IPS-15b (cell line): ENCODE results near the gene DZANK1.
"Not testable (repeated sequence)": the region's sequence is repeated elsewhere in the genome, so short reads cannot be mapped to it uniquely, and the experiment has no call there.

Experiments used
- H3K27me3 ChIP-seq: one replicate; pipeline ENCODE4 v1.6.1; 2013; ENCODE audit warnings: low read length; ENCODE audit not compliant: control insufficient read depth, insufficient read depth
- H3K36me3 ChIP-seq: one replicate; pipeline ENCODE4 v1.6.1; 2013; ENCODE audit warnings: low read length; ENCODE audit not compliant: control insufficient read depth, insufficient read depth
- H3K4me1 ChIP-seq: one replicate; pipeline ENCODE4 v1.6.1; 2013; ENCODE audit warnings: mild to moderate bottlenecking, low read length; ENCODE audit not compliant: control insufficient read depth, insufficient read depth
- H3K4me3 ChIP-seq: one replicate; pipeline ENCODE4 v1.5.1; 2013; ENCODE audit warnings: low read depth, low read length
- H3K9ac ChIP-seq: one replicate; pipeline ENCODE4 v1.6.1; 2013; ENCODE audit warnings: low read depth, mild to moderate bottlenecking, low read length
- H3K9me3 ChIP-seq: one replicate; pipeline ENCODE4 v1.6.1; 2013; ENCODE audit warnings: mild to moderate bottlenecking, low read length; ENCODE audit not compliant: control insufficient read depth, insufficient read depth

The DZANK1 gene

GRCh38 chr20:18466894-18467730 is at the start of gene DZANK1, which contains the start of gene POLR3F:
Gene DZANK1, minus strand, starts transcription at chr20:18467030. Its CDS starts 1,672 bp downstream, at chr20:18465358.
Gene POLR3F, plus strand, starts transcription at chr20:18467390. Its CDS starts 117 bp downstream, at chr20:18467507.
- Histone ChIP-seq H3K36me3 (no peaks in the 10 kb centered on the region), H3K4me1 (peaks cover 3% of the 10 kb centered on the region), H3K27me3 (no peaks in the 10 kb centered on the region), H3K4me3 (peak within 1 kb of the TSS; percentile 98), H3K9me3 (no peaks in the 10 kb centered on the region), H3K9ac (peak within 1 kb of the TSS; percentile 92)

DNA sequence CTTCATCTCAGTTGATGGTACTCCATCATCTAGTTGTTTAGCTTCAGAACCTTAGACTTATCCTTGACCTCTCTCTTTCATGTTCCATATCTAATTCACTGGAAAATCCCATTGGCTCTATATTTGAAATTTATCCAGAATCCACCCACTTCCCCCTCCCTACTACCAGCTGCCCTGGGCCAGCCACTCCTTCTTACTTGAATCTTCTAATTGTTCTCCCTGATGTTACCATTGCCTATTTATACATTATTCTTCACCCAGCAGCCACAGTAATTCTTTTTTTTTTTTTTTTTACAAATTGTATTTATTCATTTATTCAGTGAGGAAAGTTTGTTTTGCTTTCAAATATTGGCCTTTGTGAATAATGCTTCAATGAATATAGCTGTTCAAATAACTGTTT is 49.1 kb upstream of the DZANK1 start:
- peaks cover 14% of the 10 kb centered on the region for H3K36me3 ChIP-seq
- no peaks in the 10 kb centered on the region for H3K27me3 ChIP-seq
- no peaks in the 10 kb centered on the region for H3K9me3 ChIP-seq
- H3K4me3 ChIP-seq: no peak overlapping the region
- no peak overlapping the region for H3K9ac ChIP-seq
- no peaks in the 10 kb centered on the region for H3K4me1 ChIP-seq

DNA sequence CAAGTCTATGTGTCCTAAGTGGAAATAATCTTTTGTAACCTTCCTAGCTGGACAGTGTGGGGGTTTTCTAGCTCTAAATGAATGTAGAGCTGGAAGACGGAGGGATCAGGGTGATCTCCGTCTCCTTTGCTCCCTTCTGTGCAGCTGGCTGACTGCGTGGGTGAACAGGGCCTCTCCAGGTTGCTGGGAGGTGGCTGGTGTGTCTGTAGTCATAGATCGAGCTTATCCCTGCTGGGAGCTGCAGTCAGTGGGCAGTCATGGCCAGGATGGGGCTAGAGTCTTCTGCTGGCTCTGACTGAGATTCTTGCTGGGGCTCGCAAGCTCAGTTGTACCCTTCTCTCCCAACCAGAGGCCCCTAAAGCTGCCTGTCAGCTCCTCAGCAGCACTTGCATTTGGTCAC is 47.3 kb upstream of the DZANK1 start:
- Histone ChIP-seq H3K9me3 (no peaks in the 10 kb centered on the region), H3K27me3 (no peaks in the 10 kb centered on the region), H3K9ac (no peak overlapping the region), H3K4me1 (no peaks in the 10 kb centered on the region), H3K4me3 (no peak overlapping the region), H3K36me3 (peaks cover 18% of the 10 kb centered on the region)

DNA sequence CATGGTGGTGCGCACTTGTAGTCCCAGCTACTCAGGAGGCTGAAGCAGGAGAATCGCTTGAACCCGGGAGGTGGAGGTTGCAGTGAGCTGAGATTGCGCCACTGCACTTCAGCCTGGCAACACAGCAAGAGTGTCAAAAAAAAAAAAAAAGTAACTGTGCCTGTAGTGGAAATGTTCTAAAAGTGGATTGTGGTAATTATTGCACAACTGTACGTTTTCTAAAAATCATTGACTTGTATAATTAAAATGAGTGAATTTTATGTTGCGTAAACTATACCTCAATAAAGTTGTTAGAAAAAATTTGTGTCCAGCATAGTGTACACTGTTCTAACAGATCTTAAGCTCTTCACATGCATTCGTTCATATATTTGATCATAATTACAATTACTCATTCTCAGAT is 46.4 kb upstream of the DZANK1 start:
- H3K4me1 ChIP-seq: no peaks in the 10 kb centered on the region
- no peak overlapping the region for H3K9ac ChIP-seq
- H3K27me3 ChIP-seq: no peaks in the 10 kb centered on the region
- no peak overlapping the region for H3K4me3 ChIP-seq
- peaks cover 18% of the 10 kb centered on the region for H3K36me3 ChIP-seq
- H3K9me3 ChIP-seq: no peaks in the 10 kb centered on the region

DNA sequence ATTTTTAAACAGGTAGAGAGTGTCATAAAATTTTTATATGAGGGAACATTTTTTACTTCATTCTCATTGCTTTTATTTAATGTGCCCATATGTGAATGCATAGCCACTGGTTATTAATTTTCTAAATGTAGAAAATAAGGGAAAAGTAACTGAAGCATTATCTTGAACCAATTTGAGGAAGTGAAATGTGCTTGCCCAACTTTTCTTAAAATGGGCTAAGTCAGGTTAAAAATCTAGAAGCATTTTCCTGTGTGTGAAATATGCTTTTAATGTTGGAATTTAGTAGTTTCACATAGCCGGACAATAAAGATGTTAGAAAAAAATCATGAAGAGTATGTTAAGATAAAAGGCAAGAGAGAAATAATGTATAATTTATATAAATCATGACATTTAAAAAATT is 44.7 kb upstream of the DZANK1 start:
- no peak overlapping the region for H3K9ac ChIP-seq
- peaks cover 16% of the 10 kb centered on the region for H3K36me3 ChIP-seq
- no peak overlapping the region for H3K4me3 ChIP-seq
- H3K27me3 ChIP-seq: no peaks in the 10 kb centered on the region
- no peaks in the 10 kb centered on the region for H3K9me3 ChIP-seq
- H3K4me1 ChIP-seq: no peaks in the 10 kb centered on the region

- H3K9me3 ChIP-seq: no peaks in the 10 kb centered on the region
- no peaks in the 10 kb centered on the region for H3K4me1 ChIP-seq
- peak within 1 kb of the TSS; percentile 74 for H3K9ac ChIP-seq
- peaks cover 9% of the 10 kb centered on the region for H3K36me3 ChIP-seq
- no peaks in the 10 kb centered on the region for H3K27me3 ChIP-seq
- peak within 1 kb of the TSS; percentile 89 for H3K4me3 ChIP-seq
Observed at GRCh38 chr20:18507218-18508191, 40.7 kb upstream of the DZANK1 start, which contains the start of gene SEC23B. Gene SEC23B, plus strand, starts transcription at chr20:18507940. Its CDS starts 2,896 bp downstream, at chr20:18510836.

GRCh38 chr20:18506744-18507143 is 39.9 kb upstream of the DZANK1 start:
- Histone ChIP-seq H3K36me3 (peaks cover 6% of the 10 kb centered on the region), H3K9ac (peak overlapping the region; percentile 48), H3K27me3 (no peaks in the 10 kb centered on the region), H3K4me3 (peak overlapping the region; percentile 89), H3K4me1 (no peaks in the 10 kb centered on the region), H3K9me3 (no peaks in the 10 kb centered on the region)

DNA sequence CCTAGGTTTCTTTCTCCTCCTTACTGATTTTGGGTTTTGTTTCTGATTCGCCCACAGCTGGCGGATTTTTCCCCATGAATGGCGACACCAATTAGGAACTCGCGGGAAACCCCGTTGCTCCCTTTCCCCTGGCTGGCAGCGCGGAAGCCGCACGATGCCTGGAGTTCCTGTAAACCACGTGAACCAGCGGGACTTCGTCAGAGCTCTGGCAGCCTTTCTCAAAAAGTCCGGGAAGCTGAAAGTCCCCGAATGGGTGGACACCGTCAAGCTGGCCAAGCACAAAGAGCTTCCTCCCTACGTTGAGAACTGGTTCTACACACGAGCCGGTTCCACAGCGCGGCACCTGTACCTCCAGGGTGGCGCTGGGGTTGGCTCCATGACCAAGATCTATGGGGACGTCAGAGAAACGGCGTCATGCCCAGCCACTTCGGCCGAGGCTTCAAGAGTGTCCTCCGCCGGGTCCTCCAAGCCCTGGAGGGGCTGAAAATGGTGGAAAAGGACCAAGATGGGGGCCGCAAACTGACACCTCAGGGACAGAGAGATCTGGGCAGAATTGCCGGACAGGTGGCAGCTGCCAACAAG is 37.7 kb upstream of the DZANK1 start:
- Histone ChIP-seq H3K36me3 (no peaks in the 10 kb centered on the region), H3K9me3 (no peaks in the 10 kb centered on the region), H3K9ac (no peak overlapping the region), H3K27me3 (no peaks in the 10 kb centered on the region), H3K4me1 (no peaks in the 10 kb centered on the region), H3K4me3 (no peak overlapping the region)

DNA sequence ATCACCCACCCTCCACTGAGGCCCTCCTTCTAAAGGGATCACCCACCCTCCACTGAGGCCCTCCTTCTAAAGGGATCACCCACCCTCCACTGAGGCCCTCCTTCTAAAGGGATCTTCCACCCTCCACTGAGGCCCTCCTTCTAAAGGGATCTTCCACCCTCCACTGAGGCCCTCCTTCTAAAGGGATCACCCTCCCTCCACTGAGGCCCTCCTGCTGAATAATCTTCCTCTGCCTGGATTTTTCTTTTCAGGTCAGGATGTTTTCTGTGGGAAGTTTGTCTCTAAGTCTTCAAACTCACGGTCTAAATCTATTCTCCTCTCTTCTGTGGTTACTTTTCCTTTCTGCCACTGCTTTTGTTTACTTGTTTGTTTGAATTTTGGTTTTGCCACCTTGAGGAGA is 34.8 kb upstream of the DZANK1 start:
- not testable (repeated sequence) for H3K9ac ChIP-seq, H3K36me3 ChIP-seq, H3K4me3 ChIP-seq, H3K27me3 ChIP-seq, H3K9me3 ChIP-seq, H3K4me1 ChIP-seq

- no peaks in the 10 kb centered on the region for H3K36me3 ChIP-seq
- H3K4me1 ChIP-seq: no peaks in the 10 kb centered on the region
- no peaks in the 10 kb centered on the region for H3K27me3 ChIP-seq
- no peak overlapping the region for H3K4me3 ChIP-seq
- H3K9me3 ChIP-seq: no peaks in the 10 kb centered on the region
- no peak overlapping the region for H3K9ac ChIP-seq
Observed at GRCh38 chr20:18497603-18498002, 30.8 kb upstream of the DZANK1 start.

DNA sequence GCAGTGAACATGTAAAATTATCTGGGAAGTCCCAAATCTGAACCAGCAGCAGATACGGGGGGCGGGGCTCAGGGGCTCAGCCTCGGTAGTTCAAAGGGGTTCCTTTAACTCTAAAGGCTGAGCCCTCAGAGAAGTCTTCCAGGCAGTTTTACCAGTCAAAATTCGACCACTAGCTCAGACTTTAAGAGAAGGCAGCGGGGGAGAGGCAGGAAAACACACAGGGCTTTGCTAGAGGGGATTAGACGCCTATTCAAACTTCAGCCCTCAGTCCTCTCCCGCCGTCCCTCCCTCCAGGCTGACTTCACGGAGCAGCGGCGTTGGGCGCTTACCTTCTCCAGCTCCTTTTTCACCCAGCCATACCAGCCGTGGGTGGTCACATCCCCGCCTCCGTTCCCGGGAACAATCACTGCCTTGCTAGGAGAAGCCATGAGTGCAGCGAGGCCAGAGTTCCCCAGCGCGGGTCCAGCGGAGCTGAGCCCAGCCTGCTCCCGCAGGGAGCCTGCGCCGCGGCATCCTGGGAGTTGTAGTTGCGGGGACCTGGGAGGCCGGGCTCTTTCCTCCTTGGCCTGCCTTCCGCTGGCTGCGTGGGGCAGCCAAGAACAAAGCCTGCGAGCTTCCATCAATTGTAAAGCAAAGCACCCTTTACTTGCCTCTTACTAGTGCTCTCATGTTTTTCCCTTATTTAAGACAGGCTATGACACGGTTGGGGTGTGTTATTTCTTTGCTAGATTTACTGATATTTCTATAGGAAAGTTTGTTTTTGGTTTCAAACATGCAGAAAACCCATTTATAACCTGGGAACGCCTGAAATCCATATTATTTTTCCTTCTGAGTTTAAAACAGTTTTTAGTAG is 30.1 kb upstream of the DZANK1 start, which contains the start of gene RBBP9:
TSS of gene RBBP9 (minus strand) at position 486 of the 853 bp plus-strand sequence. CDS start at position 428, 58 bp downstream.
- no peaks in the 10 kb centered on the region for H3K27me3 ChIP-seq
- H3K36me3 ChIP-seq: no peaks in the 10 kb centered on the region
- H3K9ac ChIP-seq: peak within 1 kb of the TSS; percentile 95
- no peaks in the 10 kb centered on the region for H3K9me3 ChIP-seq
- peak within 1 kb of the TSS; percentile 99 for H3K4me3 ChIP-seq
- no peaks in the 10 kb centered on the region for H3K4me1 ChIP-seq
